CD4-positive, alpha-beta T cell treated with Interleukin-4 for 1 hour (primary cell): ENCODE measurements around the gene KIAA1210.

Experiments used
- DNase-seq, 2 donors: peaks; one replicate each; pipeline ENCODE4 v3.0.0-alpha.2; 2020 to 2022

The KIAA1210 gene

DNA sequence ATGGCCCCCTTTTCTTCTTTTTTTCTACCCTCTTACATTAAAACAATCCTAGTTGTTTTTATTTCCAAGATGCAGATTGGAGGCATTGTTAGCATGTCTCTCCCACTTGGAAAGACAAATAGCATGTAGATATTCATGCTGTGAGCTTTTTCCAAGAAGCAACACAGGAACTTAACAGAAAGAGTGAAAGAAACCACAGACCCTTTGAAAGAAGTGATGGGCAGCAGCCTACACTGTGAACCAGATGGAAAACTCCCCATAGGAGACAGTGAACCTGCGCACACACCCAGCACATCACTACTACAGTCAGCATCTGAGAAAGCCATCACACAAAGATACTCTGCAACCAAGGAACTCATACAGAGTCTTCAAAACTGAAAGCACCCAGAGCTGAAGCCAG, 37.0 kb downstream of the KIAA1210 start:
- no peak for DNase-seq

DNA sequence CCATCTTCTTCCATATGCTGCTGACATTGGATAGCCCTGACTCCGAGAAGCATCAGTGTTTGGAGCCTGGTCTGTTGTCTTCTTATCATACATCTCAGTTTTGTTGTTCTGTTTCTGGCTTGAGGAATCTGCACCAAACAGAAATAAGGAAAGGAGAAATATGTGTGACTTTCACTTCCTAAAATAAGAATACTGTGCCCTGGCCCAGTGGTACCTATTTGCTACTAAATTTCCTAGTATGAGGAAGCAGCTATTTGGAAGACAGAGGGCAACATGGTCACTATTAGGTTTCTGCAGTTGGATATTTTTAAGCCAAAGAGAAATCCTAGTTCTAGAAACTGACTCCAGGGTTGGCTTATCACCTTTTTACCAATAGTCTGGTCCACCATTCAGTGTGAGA, 38.0 kb downstream of the KIAA1210 start:
- DNase-seq = no peak

DNA sequence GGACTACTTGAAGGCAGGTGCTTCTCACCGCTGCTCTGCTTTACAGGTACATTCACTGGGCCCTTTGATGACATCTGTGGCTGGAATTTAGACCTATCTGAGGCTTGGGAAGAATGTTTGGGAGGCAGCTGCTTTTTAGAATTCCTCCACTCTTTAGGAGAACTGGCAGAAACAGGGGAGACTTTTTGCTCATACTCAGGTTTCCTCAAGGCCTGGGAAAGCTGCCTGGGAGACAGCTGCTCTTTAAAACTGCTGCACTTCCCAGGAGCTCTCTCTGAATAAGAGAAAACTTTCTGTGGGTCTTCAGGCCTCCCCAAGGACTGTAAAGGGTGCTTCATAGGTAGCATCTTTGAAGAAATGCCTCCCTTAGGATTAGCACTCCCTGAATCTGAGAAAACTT, 40.5 kb downstream of the KIAA1210 start:
- no peak for DNase-seq

DNA sequence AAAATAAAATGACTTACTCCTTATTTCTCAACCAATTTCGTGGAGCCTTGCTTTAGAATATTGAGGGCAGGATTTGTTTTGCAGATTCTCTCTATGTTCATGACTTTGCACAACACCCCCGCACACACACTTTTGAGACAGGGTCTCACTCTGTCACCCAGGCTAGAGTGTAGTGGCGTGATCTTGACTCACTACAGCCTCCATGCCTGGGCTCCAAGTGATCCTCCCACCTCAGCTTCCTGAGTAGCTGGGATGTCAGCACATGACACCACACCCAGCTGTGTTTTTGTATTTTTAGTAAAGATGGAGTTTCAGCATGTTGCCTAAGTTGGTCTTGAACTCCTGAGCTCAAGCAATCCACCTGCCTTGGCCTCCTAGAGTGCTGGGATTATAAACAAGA, 42.8 kb downstream of the KIAA1210 start:
- no peak for DNase-seq

DNA sequence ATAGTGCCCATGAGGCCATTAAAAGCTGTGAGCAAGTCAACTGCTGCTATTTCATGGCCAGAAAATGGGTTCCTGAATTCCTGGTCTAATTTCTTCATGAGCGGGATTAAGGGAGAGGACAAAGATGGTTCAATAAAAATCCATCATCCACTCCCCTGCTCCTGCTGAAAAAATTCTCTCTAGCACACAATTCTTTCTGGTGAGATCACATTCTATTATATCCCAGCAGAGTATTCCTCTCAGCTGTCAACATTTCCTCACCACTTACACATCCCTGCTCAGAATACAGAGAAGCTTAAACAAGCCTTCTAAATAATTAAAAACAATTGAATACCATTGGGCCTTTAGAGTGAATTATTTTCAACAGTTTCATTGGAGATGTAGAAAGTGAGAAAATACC, 45.3 kb downstream of the KIAA1210 start:
- DNase-seq = no peak

- no peak for DNase-seq
Measured at GRCh38 chrX:119075270-119076025, 52.2 kb downstream of the KIAA1210 start.

DNA sequence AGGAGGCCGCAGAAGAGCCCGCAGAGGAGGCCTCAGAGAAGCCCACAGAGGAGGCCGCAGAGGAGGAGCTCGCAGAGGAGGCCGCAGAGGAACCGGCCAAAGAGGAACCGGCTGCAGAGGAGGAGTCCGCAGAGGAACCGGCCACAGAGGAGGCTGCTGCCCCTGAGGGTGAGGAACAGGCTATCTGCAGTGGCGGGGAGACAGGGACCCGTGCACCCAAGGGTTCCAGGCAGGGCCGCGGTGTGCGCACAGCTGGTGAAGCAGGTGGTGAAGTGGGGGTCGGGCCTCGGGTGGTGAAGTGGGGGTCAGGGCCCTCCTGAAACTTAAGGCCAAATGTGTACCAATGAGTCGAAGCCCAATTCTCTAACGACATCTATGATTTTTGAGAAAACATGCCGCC, 53.7 kb downstream of the KIAA1210 start:
- DNase-seq = no peak

GRCh38 chrX:119073200-119073905, 54.3 kb downstream of the KIAA1210 start:
- no peak for DNase-seq

DNA sequence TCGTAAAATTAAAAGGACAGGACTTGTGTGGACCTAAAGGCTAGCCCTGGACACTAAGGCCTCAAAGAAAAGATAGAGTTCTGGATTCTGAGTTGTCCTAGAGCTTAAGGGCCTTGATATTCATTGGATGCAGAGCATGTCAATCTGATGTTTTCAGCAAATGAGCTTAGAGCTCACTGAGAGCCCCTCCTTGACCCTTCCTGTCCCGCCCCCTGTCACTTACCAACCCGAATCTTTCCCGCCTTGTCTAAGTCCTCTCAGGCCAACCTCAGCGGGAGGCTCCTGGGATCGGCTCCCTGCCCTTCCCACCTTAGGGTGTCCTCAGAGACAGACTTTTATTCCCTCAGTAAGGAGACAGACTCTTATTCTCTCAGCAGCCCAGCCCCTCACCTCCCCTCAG, 54.9 kb downstream of the KIAA1210 start, which contains the start of gene CT47C1:
TSS of gene CT47C1 (plus strand) at position 250 of the 400 bp plus-strand sequence. CDS start 233 bp downstream, outside the sequence.
- DNase-seq = no peak

- no peak for DNase-seq
Measured at GRCh38 chrX:119071381-119071780, 56.2 kb downstream of the KIAA1210 start.

DNA sequence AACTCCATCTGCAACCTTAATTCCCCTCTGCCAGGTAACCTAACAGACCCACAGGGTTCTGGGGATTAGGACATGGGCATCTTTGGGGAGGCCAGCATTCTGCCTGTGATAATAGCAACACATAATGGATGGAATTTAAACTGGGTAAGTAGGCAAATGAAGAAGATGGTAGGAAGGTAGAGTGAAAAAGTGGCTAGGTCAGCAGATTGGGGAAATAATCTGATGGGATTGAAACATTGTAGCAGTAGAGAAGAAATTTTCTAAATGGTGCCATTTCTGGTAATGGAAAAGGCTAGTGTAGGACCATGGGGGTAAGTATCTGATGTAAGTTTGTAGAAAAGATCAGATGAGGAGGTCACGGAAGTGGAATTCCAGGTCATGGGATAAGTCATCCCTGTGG, 57.9 kb downstream of the KIAA1210 start:
- DNase-seq = no peak

GRCh38 chrX:119069128-119069527, 58.5 kb downstream of the KIAA1210 start:
- no peak for DNase-seq

GRCh38 chrX:119067023-119067739, 60.4 kb downstream of the KIAA1210 start:
- peak; percentile 19 to 43 for DNase-seq

- no peak for DNase-seq
Measured at GRCh38 chrX:119063428-119063827, 64.2 kb downstream of the KIAA1210 start.

DNA sequence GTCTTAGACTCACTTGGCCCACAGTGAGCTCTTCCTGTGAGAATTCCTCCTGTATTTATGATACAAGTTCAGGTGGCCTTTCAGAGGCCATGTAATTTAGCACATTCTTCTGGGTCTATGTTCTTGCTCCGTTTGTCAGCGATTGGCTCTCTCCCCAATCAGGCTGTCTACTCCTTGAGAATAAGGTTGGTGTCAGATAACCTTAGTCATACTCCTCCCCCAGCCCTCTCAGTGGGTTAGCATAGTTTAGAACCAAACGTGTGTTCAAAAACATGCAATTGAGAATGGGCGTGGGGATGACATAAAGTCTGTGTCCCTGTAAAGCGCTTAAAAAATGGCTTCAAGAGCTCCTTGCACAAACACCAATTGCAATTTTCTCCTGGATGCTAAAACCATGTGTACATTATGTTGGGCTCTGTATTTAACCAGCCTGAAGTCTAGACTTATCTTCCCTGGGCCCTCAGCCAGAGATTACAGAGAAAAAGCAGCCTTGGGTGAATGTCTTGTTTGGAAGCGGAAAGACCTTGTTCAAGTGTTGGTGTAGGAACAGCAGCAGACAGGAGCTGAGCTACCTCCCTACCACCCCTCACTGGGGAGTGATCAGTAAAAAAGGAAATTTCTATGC, 64.8 kb downstream of the KIAA1210 start:
- DNase-seq = no peak

DNA sequence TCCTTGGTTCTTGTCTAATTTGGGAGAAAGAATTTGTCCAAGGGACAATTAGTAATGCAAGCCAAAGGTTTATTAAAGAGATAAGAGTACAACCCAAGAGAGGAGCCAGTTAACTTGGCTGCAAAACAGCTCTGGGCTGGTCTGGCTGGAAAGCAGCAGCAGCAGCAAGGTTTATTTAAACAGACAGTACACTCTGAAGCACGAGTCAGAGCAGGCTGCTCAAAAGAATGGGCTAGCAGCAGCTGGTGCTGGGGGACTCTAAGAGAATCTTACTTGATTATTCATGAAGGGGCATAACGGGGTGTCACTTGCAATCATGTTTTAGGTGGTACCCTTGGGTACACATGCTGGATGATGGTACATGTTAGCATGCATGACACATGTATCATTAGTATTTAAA, 71.9 kb downstream of the KIAA1210 start:
- DNase-seq = no peak

GRCh38 chrX:119045884-119046283, 81.7 kb downstream of the KIAA1210 start:
- DNase-seq = no peak

- no peak for DNase-seq
Measured at GRCh38 chrX:119042996-119043395, 84.6 kb downstream of the KIAA1210 start.

DNA sequence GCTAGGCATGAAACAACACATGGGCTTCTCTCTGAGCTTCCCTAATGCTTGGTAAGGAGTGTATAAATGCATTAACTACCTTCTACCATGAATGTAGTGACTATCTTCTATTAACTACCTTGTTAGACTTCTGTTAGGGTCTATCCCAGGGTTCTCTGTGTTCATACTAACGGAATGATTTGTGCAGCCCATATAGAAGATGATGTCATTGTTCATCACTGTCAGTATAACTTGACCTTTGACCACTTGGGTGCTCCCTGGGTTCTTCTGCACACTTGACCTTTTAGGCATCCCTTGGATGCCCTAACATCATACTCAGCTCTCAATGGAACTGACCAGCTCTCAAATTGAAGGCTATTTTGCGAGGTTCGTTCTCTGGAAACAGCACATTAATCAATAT, 85.6 kb downstream of the KIAA1210 start:
- DNase-seq = no peak

DNA sequence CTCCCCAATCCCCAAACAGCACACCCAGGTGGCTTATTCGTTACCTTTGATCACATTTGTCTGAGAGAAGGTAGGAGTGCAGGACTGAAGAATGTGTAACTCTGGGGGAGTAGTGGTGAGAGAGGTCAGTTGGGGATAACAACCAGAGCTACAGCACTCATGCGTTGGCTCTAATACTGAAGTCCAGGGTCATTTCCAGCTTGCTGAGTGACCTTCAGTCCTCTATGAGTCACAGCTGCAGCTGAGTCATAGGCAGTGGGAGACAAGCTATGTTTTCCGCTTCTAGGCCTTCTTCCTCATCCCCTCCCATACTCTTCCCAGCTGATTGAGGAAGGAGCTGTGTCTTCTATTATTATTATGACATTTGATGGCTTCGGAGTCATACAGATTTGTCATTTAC, 86.4 kb downstream of the KIAA1210 start:
- peak in 1 of 2 donors; percentile 32 for DNase-seq

DNA sequence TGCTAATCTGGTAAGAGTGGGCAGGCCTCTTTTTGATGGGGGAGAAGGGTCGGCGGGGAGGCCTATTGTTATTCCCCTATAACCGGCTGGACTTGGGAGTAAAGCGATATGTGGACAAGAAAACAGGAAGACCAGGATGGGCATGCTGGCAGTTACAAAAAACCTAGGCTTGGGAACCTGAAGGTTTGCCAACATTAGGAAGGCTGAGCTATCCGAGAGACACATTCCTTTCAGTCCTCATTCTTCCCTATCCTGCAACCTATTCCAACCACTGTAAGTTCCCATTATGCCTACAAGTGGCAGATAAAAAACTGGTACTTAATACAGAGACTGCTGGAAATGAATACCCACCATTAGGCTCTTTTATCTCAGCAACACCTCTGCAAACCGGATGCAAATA, 87.2 kb downstream of the KIAA1210 start:
- no peak for DNase-seq

DNA sequence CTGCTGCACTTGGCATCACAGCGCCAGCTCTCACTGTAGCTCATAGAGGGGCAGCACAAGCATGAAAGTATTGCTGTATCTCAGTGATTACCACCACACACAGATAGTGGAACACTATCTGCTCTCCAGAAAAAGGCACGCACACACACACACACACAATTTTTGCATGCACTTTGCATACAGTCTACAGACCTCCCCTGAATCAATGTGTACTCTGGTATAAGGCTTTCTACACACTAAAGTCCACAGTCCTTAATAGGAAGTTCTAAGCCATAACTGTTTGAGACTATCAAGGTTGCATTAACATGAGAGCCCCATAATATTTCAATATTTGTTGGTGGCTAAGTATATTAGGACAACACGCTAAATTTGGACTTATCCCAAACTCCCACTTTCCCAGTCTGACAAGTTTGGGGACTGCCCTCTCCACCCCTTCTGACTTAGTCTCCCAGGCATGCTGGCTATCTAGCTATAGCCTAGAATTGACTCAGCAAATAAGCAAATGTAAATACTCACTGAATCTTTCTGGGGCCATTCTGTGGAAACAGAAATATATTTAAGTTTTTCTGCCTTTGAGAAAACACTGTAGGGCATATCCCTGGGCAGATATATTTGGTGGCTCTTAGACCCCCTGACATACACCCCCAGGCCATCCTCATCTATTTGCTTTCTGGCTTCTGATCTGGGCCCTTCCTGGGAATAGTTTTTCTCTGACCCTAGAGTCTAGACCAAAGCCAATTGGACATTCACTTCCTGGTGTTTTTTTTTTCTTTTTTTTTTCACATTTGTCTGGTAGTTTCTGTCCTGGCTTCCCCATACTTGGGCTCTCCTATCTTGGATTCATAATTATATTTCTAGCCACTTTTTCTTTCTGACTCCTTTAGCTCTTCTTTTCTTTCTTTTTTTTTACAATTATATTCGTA, 91.2 kb downstream of the KIAA1210 start:
- DNase-seq = no peak
